IPS-NIHi7 (cell line): Measurements from ENCODE around the gene AHNAK2.

Experiments used
- DNase-seq: peaks from one replicate; pipeline ENCODE4 v3.0.0; 2012; ENCODE audit warnings: mixed read lengths; ENCODE audit errors: extremely low spot score

AHNAK2 gene

DNA sequence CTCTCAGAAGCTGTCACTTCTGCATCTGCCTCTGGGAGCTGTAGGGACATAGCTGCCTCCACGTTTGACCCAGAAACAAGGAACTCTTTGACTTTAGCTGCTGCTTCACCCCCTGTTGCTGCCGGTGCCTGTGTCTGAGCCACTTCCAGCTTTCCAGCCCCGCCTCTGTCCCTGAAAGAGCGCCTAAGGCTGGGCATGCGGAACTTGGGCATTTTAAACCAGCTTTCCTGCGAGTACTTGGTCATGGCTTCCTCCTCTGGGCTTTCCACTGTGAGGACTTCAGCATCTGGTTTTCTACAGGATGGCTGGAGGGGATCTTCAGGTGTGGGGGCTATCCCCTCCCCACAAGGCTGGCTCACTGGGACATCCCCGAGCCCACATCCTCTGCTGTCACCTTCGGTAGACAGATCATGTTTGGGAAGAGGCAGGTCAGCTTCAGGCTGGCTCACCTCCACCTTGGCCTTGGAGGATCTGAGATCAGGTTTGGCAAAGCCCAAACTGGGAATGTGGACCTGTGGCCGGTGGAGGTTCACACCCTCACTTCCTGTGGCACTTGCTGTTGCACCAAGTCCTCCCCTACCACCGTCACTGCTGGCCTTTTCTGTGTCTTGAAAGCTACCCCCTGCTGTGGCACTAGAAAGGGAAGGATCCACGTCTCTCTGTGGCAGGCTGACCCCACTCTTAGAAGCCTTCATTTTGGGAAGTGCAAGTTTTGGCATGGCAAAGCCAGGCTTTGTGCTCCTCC lies 38.3 kb downstream of the AHNAK2 start:
- DNase-seq = no peak

DNA sequence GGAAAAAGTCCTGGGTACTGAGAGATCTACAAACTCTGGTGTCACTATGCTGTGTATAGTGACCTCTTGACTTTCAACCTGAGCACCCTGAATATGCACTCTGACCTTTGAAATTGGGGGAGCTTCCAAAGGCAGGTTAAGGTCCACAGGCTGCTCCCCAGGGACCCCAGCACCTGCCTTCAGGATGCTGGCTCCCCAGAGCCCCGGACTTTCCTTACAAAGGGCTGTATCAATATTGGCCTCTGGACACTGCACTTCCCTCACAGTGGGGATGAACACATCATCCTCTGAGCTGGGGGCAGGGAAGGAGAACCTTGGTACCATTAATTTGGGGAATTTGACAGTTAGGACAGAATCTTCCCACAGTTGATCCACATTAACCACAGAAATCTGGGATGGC lies 39.2 kb downstream of the AHNAK2 start:
- DNase-seq = no peak

DNA sequence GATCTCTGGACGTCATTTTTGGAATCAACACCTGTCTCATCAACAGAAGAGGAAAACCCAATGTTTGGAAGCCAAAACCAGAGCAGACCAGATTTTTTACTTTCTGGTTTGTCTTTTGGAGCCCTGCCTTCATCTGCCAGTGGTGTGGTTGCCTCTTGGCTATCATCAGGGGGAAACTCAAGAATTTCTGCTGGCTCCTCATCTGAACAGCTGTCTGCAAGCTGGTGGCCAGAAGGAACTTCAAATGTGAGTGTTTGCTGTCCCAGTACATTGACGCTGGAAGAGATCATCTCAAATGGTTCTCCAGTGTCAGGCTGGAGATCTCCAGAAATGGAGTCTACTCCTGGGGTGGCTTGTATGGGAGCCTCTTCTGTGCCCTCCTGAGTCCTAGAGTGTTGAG lies 39.7 kb downstream of the AHNAK2 start:
- no peak for DNase-seq

DNA sequence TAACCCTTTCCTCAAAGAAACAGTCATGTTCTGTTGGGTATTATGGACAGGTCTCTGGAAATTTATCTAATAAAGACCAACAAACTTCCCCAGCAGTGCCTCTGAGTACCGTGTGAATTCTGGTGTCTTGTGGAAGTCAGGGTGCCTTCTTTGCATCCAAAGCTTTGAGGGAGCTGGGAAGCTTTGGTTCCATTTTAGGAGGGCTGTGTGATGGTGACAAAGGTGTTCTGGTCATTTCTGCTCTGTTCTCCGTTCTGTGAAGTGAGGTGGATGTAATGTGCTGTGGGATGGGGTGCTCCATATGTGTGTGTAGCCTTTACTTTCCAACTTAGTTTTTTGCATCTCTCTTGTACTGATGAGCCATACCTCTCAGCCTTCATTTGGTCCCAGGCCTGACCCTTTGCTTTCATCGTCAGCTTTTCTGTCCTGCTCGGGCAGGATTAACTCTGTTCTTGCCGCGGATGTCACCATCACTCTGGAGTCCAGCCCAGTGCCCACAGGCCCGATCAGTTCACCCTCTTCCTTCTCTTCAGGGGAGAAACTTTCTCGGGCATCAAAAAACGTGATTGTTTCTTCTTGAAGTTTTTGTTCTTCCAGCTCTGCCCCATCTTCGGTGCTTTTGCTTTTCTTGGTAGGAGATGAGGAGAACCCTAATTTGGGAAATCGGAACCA lies 40.3 kb downstream of the AHNAK2 start:
- DNase-seq = no peak

DNA sequence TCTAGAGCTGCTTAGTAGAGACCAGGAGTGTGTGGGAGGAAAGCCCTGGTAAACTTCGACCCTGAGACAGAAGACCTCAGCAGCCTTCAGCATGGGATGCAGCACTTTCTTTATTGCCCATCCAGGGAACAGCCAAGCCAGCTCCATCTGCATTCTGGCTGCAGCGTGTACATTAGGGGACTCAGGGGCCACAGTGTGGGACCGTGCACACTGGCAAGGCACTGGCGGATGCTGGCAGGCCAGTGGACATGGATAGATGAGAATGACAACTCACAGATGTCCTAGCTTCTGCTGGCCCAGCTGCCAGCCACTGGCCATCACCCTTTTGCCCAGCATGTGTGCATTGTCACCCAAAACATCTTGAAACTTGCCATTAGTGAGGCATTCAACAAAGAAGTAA lies 41.0 kb downstream of the AHNAK2 start:
- DNase-seq = no peak

DNA sequence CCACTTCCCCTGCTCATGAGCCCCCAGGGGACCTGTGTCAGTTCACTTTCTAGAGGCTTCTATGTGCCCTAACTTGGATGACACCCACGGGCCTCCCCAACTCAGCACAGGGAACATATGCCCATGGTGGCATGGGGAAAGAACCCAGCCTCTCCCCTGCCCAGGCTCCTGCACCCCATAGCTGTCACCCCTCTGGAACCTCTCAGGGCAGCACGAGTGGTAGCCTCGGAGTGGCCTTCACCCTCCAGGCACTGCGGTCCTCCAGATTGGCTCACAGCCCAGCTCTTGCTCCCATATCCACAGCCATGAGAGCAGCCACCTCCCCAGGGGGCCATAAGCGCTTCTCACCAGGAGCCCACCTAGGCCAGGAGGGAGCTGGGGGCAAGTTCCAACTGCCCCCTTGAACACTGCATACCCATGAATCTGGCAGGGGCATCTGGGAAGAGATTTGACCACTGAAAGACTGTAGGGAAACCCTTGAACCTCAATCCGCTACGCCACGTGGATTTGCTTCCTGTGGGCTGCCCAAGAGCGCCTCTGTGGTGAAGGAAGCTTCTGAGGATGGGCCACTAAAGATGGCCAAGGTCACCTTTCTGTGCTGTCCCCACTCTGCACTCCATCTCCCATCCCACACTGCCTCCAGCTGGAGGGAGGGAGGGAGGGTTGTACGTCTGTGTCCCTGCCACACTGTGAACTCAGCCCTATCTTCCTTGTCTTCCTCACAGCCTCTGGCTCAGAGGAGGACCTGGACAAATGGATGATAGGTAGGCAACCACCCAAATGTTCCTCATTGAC lies 41.6 kb downstream of the AHNAK2 start:
- DNase-seq = no peak

DNA sequence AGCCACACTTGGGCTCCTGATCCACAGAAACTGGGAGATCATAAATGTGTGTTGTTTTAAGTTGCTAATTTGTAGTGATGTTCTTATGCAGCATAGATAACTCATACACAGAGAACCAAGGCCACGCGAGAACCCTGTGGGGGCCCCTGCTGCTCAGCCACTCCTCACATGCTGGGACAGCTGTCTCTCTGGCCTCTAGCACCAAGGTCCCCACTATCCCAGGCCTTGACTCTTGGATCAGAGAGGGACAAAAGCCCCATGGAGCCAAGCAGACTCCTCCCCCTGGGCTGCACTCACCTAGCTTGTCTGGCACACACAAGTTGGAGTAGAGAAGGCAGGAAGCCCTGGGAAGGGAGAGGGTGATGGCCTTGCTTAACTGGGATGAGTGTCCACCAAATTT lies 42.2 kb downstream of the AHNAK2 start:
- DNase-seq = no peak

DNA sequence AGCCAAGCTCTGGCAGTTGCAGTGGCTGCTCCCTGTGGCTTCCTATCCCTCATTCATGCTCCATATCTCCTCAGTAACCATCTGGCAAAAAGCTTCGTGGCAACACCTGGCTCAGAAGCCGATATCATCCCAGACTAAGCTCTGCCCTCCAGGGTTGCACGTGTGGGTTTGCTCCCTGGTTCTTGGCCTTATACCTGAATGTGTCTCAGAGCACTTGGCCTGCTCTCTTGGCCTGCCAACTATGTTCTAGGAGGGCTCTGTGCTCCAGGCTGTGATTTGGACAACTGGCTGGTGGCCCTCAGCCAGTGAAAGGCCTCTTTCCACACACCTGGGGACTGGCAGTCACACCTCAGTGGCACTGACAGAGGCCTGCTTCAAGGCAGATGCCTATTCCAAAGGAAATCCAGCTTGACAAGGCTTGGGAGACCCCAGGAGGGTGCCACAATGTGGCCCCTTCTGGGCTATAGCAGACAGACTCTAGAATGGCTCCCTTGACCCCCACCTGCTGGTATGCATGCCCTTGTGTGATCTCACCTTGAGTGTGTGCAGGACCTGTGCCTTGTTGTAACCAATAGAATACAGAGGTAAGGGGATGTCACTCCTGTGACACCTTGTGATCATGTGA lies 43.0 kb downstream of the AHNAK2 start:
- no peak for DNase-seq

DNA sequence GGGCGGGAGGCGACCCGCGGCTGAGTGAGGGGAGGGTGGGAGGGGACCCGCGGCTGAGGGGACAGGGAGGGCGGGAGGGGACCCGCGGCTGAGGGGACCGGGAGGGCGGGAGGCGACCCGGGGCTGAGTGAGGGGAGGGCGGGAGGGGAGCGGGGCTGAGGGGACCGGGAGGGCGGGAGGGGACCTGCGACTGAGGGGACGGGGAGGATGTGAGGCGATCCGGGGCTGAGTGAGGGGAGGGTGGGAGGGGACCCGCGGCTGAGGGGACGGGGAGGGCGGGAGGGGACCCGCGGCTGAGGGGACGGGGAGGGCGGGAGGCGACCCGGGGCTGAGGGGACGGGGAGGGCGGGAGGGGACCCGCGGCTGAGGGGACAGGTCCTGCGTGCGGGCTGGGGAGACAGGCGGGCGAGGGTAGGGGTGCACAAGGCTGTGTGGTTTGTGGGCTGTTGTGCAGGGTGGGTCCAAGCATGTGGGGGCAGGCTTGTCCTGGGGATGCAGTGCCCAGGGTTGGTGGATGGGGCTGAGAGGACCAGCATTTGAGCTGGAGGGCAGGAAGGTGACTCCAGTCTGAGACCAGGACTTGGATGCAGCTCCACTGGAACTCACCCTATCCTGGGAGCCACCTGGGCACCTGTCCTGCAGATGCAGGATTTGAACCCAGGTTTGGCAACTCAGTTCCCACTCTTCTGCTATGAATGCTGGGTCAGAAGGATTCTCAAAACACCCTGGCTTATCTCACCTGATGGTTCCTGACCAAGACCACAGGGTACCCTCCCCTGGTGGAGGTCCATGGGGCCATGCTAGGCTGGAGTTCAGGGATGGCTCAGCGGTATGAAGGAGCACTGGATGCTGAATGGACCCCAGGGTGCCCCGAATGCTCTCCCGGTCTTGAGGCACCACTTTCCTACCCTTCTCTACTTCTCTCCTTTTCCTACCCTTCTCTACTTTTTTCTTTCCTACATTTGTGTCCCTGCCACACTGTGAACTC lies 44.1 kb downstream of the AHNAK2 start:
- peak; percentile 19 for DNase-seq

DNA sequence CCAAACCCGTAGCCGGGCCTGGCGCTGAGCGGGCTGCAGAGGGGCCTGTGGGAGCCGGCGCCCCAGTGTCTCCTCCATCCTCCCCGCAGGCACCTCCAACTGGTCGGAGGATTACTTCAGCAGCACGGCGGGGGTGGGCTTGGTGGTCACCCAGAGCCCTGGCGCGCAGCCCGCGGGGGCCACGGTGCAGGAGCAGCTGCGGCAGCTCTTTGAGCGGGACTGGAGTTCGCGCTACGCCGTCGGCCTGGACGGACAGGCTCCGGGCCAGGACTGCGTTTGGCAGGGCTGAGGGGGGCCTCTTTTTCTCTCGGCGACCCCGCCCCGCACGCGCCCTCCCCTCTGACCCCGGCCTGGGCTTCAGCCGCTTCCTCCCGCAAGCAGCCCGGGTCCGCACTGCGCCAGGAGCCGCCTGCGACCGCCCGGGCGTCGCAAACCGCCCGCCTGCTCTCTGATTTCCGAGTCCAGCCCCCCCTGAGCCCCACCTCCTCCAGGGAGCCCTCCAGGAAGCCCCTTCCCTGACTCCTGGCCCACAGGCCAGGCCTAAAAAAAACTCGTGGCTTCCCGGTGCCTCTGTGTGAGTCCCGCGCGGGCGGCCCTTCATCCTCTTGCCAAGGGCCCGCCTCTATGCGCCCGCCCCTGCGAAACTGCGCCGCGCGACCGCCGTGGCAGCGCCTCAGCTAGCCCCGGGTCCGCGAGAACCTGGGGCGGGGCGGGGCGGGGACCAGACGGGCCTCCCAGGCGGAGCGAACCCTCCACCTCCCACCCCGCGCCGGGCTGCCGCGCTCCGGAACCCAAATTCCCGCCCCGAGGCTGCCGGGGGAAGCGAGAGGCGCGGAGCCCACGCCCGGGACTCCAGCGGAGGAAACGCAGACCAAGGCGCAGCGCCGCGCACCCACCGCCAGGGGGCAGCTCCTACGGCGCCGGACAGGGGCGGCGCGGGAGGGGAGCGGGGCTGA lies 45.2 kb downstream of the AHNAK2 start:
- DNase-seq = peak; percentile 93

DNA sequence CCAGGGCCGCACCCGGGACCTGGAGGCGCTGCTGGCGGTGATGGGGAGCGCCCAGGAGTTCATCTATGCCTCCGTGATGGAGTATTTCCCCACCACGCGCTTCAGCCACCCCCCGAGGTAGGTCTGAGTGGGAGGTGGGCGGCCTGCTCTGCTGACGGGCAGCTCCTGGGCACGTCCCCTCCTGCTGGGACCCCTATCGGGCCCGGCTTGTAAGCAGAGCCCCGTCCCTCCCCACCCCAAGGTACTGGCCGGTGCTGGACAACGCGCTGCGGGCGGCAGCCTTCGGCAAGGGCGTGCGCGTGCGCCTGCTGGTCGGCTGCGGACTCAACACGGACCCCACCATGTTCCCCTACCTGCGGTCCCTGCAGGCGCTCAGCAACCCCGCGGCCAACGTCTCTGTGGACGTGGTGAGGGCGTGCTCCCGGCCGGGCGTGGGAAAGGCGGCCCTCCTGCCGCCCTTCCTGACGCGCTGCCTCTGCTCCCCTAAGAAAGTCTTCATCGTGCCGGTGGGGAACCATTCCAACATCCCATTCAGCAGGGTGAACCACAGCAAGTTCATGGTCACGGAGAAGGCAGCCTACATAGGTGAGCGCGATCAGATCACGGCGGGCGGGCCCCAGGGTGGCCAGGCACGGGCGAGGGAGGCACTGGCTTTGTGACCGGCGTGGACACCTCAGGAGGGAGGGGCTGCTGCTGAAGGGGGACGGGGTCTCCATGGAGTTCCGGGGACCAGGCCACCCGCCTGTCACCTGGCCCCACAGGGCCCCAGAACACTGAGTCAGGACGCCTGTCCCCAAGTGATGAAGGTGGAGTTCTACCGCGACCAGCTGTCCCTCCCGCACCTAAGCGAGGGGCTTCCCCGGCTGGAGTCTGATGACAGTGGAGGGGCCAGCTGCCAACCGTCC lies 46.2 kb downstream of the AHNAK2 start:
- DNase-seq = peak; percentile 28

DNA sequence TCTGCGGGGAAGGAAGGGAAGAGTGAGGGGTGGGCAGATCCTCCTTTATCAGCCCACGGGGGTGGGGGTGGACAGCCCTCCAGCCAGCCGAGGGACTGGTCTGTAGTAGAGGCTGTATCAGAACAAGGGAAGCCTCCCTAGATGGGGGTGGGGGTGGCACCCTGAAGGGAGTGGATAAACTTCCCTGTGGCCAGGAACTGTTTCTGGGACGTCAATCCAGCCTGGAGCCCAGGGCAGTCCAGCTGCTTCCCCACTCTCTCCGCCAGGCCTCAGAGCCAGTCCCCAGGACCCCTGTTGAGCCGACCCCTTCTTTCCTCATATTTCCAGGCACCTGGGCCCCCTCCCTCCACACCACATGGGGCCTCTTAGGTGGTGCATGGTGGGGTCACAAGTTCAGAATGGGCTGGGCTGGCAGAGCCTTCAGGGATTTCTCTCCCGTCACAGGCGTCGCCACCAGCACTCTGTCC lies 46.8 kb downstream of the AHNAK2 start:
- DNase-seq = peak; percentile 14

DNA sequence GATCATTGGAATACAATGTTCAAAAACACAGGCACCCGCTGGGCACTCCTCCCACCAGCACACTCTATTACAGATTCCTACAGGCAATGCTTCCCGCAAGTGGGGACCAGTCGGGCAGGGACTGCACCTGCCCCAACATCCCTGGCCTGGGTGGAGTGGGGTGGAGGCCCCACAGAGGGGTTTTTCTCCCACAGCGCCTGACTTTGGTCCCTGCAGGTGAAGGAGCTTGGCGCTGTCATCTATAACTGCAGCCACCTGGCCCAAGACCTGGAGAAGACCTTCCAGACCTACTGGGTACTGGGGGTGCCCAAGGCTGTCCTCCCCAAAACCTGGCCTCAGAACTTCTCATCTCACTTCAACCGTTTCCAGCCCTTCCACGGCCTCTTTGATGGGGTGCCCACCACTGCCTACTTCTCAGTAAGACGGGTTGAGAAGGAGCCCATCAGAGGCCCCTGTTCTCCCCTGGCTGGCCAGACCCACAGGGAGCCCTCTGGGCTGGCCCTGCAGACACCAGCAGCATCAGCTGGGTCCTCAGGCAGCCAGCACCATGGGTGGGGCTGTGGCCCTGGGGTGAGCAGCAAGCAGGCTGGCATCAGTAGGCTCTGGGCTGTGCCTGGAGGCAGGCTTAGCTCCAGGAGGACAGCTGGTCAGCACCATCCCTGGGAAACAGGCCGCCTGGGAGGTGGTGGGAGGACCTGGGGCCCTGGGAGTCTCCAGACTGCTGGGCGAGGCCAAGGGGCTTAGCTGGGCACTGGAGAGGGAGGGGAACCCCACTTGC lies 47.5 kb downstream of the AHNAK2 start:
- no peak for DNase-seq

DNA sequence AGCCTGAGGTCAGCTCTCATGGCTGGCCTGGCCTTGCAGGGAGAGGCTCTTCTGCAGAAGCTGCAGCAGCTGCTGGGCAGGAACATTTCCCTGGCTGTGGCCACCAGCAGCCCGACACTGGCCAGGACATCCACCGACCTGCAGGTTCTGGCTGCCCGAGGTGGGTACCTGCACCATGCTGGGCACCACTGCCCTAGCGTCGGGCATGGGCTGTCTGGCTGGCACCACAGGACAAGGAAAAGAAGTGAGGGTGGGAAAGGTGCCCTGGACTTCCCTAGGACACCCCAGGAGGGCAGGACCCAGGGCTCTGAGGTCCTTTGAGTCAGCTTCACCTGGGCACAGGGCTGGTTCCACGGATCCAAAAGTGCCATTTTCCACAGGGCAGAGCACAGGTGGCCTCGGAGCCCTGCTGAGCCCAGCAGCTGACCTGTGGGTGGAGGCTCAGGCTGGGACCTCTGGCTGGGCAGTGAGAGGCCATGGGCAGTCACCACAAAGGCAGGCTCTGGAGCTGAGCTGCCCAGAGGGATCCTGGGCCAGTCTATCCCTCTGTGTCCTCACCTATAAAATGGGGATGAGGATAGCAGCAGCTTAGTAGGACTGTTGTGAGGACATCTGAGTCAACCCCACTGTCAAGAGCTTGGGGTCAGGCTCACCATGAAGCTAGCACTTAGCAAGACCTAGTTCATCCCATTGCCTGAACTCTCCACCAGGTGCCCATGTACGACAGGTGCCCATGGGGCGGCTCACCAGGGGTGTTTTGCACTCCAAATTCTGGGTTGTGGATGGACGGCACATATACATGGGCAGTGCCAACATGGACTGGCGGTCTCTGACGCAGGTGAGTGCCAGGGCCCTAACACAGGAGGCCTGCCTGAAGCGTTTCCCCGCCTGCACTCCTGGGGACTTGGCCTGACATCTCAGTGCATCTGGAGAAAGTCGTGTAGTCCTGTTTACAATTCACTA lies 48.6 kb downstream of the AHNAK2 start:
- DNase-seq = no peak

DNA sequence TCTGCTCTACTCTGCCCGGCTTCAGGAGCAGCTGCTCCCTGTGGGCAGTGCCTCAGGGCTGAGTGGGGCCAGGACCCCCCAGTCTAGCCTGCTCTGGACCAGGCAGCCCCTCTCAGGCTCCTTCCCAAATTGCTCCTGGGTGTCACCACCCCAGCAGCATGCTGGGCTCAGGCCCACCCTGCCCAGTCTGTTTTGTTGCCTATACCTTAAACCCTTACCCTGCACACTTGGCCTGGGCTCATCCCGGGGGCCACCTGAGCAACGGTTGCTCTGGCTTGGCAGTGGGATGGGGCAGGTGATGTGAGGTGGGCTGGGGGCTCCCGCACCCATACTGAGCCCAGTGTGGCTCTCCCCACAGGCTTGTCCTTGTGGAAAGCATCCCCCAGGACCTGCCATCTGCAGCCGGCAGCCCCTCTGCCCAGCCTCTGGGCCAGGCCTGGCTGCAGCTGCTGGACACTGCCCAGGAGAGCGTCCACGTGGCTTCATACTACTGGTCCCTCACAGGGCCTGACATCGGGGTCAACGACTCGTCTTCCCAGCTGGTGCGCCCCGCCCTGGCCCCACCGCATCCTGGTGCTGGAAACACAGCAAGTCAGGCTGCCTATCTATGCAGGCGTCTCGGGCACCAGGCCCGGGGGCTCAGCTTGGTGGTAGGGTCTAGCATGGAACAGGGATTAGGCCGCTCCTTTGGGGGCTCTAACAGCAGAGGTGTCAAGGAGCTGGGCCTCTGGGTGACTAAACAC lies 49.6 kb downstream of the AHNAK2 start:
- DNase-seq = no peak

DNA sequence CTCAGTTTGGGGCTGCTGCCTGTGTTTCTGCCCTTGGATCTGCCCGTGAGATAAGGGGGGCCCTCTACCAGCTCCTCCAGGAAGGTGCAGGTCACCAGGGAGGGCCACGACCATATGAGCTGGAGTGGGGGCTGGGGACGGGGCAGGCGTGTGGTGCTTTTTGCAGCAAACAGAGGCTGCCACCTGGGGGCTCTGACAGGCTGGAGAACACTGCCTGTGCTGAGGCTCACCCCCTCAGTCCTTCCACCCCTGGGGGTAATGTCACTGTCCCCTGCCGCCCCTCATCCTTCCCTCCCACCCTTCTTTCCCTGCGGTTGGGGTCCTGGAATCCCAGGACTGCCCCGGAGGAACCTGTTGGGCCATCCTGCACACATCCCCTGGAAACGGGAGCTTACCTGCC lies 50.3 kb downstream of the AHNAK2 start:
- DNase-seq = peak; percentile 12
